Hematopoietic multipotent progenitor cell treated with erythropoietin and hydrocortisone succinate and interleukin-3 and kit ligand, for 4 days (in vitro differentiated cells): ENCODE results near the gene RABL6.
"Not testable (repeated sequence)": the region's sequence is repeated elsewhere in the genome, so short reads cannot be mapped to it uniquely, and the experiment has no call there.

Experiments used
- DNase-seq: peaks from one replicate; pipeline ENCODE4 v3.0.0-alpha.2; 2015

The RABL6 gene

DNA sequence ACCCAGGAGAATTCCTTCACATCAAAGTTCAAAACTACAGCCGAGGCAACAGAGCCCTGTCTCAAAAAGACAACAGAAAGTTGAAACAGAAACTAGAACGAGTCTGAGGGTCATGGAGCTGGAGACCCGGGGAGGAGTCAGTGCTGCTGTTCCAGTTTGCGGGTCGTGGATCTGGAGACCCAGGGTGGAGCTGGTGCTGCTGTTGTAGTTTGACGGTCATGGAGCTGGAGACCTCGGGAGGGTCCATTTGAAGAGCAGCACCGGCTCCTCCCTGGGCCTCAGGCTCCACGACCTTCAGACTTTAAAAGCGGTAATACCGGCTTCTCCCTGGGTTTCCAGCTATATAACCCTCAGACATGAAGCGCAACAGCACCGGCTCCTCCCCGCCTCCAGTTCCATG is 30.4 kb upstream of the RABL6 start:
- no peak for DNase-seq

DNA sequence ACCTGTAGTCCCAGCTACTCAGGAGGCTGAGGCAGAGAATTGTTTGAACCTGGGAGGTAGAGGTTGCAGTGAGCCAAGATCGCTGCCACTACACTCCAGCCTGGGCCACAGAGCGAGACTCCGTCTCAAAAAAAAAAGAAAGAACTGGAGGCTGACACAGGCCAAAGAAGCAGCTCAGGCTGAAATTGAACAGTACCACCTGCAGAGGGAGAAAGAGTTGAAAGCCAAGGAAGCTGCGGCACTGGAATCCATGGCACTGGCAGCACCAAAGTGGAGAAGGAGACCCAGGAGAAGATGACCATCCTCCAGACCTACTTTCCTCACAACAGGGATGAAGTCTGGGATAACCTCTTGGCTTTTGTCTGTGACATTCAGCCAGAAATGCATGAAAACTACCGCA is 27.9 kb upstream of the RABL6 start:
- no peak for DNase-seq

DNA sequence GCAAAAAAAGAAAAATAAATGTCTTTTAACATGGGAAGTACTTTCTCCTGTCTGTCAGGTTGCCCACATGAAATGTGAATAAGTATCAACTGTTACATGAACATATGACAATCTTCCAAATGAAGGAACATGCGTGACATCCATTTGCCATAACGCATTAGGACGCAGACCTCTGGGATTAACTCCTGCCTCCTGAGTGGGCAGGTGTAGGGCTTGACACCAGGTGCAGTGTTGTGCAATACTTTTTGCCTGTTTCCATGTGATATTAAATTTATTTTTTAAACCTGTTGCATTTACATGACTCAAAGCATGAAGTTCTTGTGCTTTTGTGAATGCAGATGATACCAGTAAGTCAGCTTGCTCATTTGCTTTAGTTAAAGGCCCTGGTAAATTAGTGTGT is 25.3 kb upstream of the RABL6 start:
- no peak for DNase-seq

DNA sequence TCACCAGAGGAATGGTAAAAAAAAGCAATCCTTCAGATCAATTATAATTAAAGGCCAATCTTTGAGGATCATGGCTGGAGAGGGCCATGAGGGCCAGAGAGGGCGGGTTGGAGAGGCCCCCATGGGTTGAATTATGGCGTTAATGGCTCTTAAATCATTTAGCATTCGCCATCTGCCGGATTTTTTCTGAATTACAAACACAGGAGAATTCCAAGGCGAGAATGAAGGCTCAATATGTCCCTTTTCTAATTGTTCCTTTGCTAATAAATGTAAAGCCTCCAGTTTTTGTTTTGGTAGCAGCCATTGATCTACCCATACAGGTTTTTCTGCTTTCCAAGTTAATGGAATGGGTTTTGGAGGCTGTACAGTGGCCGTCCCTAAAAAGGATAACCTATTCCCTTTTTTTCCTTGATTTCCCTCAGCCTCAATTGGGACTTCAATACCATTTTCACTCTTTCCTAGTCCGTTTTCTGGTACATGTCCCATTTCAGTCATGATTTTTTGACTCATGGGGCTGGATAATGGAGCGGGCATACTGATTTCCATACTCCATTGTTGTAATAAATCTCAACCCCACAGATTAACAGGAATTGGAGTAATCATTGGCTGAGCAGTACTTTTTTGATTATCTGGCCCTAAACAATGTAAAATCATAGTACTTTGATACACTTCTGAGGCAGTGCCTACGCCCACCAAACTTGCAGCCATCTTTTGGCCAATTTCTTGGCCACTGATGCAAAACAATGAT is 23.3 kb upstream of the RABL6 start:
- DNase-seq, result peak; percentile 82

DNA sequence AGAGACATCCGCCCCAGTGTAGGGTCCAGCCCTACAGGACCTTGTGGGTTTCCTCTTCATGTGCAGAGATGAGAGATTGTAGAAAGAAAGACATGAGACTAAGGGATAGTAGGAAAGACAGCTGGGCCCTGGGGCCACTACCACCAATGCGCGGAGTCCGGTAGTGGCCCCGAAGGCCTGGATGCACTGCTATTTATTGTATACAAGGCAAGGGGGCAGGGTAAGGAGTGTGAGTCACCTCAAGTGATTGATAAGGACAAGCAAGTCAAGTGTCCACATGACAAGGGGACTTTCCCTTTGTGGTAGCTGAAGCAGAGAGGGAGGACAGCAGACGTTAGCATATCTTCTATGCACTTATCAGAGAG is 22.8 kb upstream of the RABL6 start:
- peak; percentile 86 for DNase-seq

DNA sequence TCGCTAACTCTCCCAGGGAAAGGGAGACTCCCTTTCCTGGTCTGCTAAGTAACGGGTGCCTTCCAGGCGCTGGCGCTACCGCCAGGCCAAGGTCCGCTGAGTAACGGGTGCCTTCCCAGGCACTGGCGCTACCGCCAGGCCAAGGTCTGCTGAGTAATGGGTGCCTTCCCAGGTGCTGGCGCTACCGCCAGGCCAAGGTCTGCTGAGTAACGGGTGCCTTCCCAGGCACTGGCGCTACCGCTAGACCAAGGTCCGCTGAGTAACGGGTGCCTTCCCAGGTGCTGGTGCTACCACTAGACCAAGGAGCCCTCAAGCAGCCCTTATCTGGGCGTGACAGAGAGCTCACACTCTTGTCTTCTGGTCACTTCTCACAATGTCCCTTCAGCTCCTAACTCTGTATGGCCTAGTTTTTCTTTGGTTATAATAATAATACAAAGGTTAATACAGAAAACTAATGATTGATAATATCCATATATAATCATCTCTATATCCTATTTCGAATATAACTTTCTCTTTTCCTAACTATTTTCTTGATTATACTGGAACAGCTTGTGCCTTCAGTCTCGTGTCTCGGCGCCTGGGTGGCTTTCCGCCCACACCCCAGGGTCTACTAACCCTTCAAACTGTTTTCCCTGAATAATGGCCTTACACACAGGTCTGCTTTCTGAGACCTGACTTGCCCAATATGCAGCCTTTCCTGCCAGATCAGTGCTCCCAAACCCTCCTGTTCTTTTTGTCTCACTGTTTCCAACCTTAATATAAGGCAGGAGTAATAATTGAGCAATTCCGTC is 22.0 kb upstream of the RABL6 start:
- peak; percentile 58 for DNase-seq

DNA sequence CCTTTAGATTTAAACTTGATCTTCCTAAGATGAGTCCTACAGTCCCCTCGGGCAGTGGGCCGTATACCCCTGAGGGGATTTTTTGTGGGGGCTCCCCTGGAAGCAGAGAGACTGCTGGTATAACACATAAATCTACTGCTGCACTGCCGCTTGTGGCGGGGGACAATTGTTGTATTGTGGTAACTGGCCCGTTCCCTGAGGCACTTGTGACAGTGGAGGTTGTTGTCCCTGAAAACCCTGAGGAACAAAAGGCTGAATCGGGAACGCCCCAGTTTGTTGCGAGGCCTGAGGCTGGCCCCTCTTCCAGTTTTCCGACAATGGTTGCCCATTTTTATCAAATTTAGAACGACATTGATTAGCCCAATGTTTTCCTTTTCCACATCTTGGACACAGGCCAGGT is 21.3 kb upstream of the RABL6 start:
- no peak for DNase-seq

DNA sequence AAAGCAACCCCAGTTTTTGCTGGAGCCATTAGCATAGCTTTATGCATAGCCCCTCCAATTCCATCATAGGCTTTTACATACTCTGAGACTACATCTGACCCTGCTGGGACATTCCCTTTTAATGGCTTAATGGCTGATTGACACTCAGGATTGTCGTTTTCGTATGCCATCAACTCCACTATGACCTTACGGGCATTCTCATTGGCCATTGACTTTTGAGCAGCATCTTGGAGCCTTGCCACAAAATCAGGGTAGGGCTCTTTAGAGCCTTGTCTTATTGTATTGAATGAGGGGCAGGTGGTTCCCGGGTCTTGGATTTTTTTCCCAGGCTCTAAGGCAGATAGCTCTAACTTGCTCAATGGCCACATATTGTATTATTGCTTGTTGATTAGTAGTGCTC is 20.8 kb upstream of the RABL6 start:
- not testable (repeated sequence) for DNase-seq

DNA sequence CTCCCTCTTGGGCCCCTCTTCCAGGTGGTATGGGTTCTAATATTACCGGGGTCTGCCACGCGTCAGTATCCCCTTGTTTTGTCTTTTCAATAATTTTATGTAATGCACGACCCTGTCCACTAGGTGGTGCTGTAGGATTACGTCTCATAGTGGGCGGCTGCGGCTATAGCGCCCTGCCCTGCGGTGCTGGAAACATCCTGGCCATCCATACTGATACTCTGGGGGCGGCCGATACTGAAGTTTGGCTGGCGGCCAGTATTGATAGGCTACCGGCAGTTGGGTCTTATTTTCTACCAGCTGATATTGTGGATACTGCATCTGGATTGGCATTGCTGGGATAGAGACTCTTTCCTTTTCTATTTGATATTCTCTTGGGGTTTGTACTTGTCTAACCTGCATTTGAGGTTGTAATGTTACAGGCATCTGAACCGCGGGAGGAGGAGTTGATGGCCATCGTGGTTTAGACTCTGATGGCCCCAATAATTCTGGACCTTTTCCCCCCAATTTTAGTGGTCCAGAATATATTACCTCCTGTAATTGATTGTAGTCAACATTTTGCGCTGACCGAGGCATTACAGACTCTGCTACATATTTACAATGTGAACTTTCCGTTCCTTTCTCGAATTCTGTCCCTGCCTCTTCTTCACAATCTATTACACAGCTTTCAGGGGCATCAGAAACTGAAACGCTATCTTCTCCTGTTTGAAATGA is 19.9 kb upstream of the RABL6 start:
- DNase-seq, result peak; percentile 92

DNA sequence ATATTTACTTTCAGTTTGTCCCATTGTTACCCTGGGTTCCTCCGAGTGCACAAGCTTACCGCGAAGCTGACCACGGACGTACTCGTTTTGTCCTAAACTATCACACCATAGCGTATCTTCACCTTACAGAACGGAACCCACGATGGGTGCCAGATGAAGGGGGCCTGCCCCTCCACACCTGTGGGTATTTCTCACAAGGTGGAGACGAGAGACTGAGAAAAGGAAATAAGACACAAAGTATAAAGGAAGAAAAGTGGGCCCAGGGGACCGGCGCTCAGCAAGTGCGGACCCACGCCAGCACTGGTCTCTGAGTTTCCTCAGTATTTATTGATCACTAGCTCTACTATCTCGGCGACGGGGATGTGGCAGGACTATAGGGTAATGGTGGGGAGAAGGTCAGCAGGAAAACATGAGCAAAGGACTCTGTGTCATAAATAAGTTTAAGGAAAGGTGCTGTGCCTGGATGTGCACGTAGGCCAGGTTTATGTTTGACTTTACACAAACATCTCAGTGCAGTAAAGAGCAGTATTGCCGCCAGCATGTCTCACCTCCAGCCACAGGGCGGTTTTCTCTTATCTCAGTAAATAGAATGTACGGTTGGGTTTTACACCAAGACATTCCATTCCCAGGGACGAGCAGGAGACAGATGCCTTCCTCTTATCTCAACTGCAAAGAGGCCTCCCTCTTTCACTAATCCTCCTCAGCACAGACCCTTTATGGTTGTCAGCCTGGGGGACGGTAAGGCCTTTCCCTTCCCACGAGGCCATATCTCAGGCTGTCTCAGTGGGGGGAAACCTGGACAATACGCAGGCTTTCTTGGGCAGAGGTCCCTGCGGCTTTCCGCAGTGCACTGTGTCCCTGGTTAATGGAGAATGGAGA is 18.9 kb upstream of the RABL6 start:
- DNase-seq, result peak; percentile 78

DNA sequence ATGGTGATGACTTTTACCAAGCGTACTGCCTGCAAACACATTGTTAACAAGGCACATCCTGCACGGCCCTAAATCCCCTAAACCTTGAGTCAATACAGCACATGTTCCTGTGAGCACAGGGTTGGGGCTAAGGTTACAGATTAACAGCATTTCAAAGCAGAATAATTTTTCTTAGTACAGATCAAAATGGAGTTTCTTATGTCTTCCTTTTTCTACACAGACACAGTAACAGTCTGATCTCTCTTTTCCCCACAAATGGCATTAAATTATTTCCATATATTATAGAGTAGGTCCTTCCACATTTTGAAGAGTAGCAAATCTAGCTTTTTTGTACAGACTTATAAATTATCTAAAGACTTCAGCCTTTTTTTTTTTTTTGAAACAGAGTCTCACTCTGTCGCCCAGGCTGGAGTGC is 18.2 kb upstream of the RABL6 start:
- no peak for DNase-seq

DNA sequence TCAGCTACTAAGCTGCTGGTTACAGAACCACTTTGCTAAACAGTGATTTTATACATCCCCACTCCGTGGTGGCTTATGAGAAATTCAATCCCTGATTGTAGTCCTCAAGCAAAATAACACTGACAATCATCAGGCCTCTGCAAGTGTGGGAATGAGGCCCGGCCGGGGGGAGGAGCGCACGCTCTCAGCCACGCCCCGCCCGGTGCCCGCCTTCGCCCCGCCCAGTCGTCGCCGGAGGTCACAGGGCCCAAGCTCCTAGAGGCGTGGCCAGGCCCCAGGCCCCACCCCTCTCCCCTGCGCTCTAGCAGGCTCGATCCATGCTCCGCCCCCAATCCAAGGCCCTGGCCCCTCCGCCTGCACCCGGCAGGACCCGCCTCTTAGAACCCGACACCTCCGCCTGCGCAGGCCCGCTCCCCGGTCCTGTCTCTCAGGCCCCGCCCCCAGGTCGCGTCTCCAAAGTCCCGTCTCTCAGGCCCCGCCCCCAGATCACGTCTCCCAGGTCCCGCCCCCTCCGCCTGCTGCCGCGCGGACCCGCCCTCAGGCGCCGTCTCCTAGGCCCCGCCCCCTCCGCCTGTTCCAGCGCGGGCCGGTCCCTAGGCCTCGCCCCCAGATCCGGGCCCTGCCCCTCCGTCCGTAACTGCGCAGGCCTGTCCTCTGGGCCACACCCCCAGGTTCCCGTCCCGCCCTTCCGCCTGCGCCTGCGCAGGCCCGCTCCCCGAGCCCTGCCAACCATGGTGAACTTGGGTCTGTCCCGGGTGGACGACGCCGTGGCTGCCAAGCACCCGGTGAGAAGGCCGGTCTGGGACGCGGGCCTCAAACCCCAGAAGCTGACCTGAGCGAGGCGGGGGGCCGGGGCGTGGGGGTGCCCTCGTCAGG is 16.9 kb upstream of the RABL6 start, which contains the start of gene TMEM141:
Gene TMEM141, plus strand, starts transcription at position 705 of the 876 bp plus-strand sequence. Its CDS starts 27 bp downstream, at position 732.
- peak; percentile 100 for DNase-seq

DNA sequence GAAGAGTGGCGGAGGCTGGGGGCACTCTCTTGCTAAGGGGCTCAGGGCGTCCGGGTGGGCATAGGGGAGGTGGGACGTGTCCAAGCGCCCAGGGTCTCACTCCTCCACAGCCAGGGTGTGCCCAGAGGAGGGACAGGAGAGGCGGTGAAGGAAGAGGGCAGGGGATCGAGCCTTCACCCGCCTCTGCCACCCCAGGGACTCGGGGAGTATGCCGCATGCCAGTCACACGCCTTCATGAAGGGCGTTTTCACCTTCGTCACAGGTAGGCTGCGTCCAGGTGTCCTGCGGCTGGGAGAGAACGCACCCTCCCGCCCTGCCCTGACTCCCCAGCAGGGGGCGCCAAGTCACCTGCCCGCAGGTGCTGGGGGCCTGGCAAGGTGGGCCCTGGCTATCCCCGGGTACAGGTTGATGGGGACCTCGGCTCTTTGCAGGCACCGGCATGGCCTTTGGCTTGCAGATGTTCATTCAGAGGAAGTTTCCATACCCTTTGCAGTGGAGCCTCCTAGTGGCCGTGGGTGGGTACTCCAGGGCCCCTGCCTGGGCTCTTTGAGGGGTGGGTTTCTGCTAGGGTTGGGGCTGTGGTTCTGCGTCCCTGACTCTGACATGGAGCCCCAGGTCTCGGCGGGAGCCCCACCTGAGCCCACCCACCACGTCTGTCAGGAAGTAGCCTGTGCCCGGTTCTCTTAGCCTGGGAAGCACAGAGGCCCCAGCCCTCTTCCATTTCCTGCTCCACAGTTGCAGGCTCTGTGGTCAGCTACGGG is 16.1 kb upstream of the RABL6 start:
- peak; percentile 80 for DNase-seq

DNA sequence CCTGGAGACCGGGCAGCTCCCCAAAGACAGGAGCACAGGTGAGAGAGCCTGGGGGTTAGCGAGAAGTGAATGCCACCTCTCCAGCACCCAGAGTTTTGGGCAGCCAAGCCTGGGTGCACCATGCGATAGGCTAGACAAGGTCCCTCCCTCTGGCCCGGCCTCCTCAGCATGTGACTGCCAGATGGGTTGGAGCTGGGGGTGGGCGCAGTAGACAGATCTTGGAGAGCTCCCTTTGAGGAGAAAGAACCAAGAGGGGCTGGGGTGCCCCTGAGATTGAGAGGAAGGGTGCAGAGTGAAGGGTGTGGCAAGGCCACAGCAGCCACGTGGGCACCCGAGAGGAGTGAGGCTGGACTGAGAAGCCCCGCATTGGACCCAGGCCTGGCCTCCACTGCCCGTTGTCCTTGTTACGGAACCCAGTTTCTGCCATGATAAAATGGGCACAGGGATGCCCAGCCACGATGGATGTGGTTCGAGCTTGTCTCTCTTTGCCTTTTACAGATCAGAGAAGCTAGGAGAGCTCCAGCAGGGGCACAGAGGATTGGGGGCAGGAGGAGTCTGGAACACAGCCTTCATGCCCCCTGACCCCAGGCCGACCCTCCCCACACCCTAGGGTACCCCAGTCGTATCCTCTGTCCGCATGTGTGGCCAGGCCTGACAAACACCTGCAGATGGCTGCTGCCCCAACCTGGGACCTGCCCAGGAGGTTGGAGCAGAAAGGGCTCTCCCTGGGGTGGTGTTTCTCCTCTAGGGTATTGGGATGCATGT is 15.2 kb upstream of the RABL6 start:
- peak; percentile 49 for DNase-seq

DNA sequence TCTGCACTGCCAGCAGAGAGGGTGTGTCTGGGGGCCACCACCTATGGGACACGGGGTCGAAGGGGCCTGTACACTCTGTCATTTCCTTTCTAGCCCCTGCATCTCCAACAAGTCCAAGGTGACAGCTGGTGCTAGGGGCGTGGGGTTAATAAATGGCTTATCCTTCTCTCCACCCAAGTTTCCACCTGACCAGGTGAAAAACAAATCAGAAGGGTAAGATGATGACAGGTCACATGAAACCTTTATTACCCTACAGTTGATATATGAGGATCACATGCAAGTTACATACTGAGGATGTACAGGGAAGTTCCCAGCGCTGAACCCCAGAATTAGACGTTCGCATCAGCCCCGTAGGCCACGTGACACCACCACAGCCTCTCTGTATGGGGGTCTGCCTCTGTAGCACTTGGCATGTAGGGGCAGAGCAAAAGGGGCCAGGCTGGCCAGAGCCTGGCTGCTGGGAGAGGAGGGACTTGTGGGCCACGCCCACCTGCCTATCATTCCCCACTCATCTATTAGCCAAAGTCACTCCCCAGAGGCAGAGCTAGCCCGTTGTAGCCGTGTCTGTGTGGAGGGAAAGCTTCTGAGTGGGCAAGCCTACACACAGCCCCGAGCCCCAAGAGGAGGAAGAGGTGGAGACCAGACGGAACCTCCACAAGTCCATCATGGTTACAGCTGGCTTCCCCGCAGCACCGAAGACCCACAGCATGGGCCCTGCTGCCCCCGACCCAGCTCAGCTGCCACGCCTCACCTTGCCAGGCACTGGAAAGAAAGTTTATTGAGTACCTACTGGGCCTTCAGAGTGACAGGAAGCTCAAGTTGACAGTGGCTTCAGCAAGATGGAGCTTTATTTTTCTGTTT is 14.4 kb upstream of the RABL6 start:
- DNase-seq, result peak; percentile 81

DNA sequence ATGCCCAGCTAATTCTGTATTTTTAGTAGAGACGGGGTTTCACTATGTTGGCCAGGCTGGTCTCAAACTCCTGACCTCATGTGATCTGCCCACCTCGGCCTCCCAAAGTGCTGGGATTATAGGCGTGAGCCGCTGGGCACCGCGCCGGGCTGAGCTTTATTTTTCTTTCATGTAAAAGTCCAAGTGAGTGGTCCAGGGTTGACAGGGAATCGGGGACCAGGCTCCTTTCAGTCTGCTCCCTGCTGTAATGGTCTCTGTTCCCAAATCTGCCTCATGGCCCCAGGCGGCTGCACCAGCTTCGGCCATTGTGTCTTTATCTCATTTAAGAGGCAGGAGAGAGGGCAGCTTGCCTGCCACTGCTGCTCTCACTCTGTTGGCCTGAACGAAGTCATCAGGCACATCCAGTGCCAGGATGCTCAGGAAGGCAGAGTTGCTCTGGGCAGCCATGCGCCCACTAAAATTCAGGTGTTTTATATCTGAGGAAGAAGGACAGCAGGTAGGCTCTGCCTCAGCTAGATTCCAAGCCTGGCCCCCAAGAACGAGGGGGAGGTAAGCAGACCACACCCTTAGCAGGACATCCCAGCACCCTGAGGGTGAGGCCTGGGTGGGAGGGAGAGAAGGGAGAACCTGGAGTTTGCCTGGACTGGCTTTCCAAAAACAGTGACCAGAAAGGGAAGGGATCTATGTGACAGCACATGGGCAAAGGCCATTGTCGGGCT is 13.3 kb upstream of the RABL6 start:
- DNase-seq, result no peak

DNA sequence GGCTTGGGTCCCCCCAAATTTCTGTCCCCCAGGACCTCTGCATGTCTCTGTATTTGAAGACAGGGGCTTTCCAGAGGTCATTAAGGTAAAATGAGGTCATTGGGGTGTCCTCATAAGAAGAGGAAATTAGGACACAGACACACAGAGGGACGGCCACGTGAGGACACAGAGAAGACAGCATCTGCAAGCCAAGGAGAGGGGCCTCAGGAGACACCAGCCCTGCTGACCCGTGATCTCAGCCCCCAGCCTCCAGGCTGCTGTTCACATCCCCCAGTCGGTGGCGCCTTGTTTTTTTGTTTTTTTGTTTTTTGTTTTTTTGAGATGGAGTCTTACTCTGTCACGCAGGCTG is 12.8 kb upstream of the RABL6 start:
- no peak for DNase-seq

DNA sequence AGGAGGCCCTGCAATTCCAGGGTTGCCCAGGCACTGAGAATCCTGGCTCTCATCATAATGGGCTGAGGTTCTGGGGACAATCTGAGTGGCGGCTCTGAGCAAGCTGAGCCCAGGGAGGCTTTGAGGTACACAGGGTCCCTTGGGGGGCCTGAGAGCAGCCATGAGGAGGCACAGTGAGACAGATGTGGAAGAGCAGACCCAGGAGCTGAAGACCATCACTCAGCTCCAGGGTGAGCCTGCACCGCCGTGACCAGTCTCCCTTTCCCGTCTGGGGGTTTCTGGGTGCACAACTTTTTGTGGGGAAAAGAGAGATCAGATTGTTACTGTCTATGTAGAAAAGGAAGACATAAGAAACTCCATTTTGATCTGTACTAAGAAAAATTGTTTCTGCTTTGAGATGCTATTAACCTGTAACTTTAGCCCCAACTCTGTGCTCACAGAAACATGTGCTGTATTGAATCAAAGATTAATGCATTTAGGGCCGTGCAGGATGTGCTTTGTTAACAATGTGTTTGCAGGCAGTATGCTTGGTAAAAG is 11.4 kb upstream of the RABL6 start, which contains the start of gene CCDC183:
Gene CCDC183, plus strand, starts transcription at position 101 of the 537 bp plus-strand sequence. Its CDS starts 60 bp downstream, at position 161.
- DNase-seq, result no peak
